Stimulated activated CD8-positive, alpha-beta memory T cell treated with anti-CD3 and anti-CD28 coated beads, Interleukin-7, amount 100 ng/mL, for 24 hours (primary cell): ENCODE data around the gene RARS1.
A peak's percentile ranks its signal among the peaks of the same experiment; 100 is the strongest.

ENCODE experiments used
- DNase-seq: peaks from one replicate; pipeline ENCODE4 v3.0.0-alpha.2; 2020; ENCODE audit warnings: low read depth

Gene RARS1

DNA sequence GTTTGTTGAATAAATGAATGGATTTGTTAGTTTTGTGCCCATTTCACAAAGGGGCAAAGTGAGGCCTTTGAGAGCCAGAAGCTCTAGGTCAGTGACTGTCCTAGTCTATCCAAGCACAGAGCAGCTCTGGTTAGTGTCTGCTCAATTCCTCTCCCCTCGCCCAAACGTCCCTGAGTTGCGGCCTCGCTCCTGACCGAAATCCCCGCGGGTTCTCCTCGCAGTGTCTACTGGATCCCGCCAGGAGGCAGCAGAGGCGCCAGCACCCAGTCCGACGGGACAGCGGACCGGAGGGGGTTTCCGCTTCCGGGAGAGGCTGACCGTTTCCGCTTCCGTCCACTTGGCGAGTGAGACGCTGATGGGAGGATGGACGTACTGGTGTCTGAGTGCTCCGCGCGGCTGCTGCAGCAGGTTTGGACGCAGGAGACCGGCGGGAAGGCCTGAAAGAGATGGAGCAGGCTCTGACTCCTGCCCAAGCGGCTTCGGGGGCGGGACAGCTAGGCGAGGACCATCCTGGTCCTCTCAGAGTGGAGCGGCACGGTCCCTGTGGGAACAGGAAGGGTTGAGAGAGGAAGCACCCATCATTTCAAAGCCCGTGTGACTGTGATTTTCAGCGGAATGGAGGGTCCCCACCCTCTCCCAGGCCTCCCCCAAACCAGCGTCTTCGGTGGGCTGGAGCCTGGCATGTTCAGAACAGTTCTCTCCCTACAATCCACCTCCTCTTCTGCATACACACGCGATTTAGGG lies at the start of gene RARS1:
RARS1 (plus strand) TSS at position 336 of the 744 bp plus-strand sequence; CDS start at position 364, 28 bp downstream.
- DNase-seq: peak; percentile 85

DNA sequence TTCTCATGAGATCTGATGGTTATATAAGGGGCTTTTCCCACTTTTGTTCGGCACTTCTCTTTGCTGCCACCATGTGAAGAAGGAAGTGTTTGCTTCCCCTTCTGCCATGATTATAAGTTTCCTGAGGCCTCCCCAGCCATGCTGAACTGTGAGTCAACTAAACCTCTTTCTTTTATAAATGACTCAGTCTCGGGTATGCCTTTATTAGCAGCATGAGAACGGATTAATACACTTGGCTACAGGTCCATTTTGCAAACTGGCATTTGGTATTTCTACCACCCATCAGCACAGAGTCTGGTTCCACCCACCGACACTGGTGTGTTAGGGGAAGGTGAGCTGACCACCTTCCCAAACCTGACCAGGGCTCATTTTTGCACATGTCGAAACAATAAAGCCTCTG lies 47.9 kb upstream of the RARS1 start:
- DNase-seq: no peak

DNA sequence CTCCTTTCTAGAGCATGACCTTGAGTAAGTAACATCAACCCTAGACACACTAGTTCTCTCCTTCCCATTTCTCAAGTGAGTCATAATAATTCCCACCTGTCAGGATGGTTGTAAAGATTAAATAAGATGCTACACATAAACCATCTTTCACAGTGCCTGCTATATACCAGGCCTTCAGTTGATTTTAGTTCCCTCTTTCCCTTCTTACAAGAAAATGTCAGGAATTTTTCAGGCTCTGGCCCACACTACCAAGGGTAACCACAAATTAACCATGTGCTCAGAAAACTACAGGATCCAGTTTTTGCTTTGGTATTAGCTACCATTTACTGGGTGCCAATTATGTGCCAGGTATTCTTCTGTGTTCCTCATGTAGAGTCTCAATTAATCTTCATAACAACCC lies 42.7 kb upstream of the RARS1 start:
- no peak for DNase-seq

DNA sequence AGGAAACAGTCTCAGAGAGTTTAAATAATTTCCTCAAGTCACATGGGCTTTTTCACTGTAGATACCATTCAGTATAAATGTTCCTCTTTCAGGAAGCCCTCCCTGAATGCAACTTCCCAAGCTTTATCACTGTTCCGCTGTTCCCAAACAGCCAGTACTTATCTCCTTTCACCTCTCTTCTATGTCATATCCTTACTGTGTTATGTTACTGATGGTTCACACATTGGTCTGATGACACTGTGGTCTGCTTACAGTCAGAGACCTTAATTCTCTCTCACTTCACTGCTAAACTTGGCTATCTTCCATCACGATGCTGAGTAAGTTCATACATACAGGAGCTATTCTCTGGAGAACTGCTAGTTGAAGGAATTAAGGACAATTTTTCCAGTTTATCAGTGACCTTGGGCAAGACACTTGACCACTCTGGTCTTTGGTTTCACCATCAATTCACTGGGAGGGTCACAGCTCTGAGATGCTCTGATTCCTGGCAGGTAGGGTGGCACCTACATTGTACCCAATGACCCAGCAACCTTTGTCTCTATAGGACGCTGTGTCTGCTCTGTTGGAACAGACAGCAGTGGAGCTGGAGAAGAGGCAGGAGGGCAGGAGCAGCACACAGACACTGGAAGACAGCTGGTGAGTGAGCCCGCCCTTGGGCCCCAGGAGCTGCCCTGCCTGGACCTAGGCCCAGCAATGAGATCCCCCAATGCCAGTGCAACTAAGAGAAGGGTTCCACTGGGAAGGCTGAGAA lies 42.1 kb upstream of the RARS1 start:
- no peak for DNase-seq

DNA sequence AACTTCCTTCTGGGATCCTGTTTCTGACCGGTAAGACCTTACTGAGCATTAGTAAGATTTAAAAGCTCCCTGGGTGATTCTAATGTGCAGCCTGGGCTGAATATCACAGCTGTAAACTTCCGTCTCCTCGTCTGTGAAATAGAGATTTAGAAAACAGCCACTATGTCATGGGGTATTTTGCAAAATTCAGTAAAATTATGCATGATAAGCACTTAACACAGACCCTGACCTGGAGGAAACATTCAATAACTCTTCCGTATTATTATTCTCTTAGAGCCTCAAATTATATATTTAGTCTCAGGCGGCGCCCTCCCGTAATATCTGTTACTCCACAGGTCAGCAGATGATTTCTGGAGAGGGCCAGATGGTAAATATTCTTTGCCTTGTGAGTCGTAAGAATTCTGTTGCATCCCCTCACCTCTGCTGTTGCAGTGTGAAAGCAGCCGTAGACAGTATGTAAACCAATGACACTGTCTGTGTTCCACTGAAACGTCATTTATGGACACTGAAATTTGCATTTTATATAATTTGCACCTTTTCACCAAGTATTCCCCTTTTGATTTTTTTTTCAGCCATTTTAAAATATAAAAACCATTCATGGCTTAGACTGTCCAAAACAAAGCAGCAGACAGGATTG lies 39.2 kb upstream of the RARS1 start:
- no peak for DNase-seq

DNA sequence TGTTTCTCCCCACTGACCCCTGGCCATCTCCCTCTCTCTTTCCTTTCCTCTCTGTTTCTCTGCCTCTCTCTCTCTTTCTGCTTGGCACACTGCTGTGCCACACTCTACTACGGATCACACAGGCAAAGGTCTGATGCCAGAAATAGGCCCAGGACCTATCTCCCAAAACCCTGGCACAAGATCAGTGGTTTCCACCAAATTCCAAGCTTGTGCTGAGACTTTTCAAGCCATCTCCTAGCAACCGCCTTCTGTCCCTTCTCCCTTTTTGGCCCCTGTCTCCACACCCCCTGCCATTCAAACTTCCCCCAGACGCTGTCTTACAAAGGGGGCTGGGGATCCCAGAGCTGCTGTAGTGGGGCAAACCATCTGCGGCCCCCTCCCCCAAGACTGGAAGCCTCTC lies 38.5 kb upstream of the RARS1 start:
- no peak for DNase-seq

DNA sequence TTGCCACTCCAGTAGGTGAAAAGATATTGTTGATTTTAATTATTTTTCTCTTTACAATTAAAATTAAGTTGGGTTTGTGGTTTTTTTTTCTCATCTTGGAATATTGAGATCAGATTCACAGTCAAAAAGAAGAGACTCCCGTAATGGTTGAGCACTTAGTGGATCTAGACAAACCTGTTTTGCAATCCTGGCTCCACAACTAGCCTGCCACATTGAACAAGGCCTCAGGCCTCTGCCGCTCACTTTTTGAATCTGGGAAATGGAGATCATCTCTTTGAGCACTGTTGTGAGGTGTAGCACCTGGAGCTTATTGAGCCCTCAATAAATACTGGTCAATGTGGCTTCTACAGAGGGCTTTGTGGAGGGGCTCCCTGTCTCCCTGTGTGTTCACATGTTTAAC lies 37.1 kb upstream of the RARS1 start:
- no peak for DNase-seq

DNA sequence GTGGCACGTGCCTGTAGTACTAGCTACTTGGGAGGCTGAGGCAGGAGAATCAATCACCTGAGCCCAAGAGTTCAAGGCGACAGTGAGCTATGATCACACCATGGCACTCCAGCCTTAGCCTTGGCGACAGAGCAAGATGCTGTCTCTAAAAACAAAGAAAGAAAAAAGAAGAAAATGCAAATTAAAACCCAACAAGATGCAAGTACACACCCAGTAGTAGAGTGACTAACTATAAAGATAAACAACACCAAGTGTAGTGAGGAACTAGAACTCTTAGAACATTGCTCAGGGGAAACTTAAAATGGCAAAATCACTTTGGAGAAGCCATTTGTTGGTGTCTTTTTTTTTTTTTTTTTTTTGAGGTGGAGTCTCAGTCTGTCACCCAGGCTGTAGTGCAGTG lies 34.7 kb upstream of the RARS1 start:
- no peak for DNase-seq

DNA sequence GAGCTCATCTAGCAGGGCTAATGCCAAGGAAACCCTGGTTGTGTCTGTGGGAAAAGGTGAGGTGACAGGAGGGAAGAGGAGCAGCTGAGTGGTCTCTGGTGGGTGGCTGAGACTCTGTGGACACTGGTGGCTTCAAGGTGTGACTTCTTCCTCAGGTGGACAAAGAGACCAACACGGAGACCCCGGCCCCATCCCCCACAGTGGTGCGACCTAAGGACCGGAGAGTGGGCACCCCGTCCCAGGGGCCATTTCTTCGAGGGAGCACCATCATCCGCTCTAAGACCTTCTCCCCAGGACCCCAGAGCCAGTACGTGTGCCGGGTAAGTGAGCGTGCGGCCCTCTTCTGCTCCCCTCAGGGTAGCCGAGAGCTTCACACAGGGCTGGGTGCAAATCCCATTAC lies 31.1 kb upstream of the RARS1 start:
- no peak for DNase-seq

DNA sequence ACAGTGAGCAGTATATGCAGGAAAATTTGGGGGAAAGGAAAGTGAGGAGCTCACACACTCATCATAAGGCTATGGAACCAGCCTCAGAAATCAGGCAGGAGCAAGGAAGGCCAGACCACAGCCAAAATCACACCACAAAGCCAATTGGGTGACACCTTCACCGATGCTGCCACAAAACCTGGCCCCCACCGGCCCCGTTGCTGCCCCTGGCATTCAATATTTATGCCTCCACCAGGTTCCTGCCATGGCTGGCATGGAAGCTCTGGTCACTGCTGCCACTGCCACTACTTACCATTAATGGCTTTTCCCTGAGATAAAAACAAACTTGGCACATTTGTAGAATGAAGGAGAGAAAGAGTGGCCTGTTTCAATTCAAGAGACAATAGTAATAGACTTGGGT lies 28.7 kb upstream of the RARS1 start:
- no peak for DNase-seq

DNA sequence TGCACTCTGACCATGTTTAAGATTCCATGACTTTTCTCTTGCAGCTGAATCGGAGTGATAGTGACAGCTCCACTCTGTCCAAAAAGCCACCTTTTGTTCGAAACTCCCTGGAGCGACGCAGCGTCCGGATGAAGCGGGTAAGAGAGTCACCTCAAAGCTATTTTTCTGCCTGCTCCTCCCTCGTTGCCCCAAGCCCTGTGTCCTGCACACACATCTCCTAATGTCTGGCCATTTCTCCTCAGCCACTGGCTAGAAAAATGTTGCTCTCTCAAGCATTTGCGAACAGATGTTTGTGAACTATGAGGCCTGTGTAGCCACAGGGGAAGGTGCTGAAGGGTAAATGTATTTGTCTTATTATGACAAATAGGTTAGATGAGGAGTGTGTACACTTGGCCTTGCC lies 25.7 kb upstream of the RARS1 start:
- no peak for DNase-seq

DNA sequence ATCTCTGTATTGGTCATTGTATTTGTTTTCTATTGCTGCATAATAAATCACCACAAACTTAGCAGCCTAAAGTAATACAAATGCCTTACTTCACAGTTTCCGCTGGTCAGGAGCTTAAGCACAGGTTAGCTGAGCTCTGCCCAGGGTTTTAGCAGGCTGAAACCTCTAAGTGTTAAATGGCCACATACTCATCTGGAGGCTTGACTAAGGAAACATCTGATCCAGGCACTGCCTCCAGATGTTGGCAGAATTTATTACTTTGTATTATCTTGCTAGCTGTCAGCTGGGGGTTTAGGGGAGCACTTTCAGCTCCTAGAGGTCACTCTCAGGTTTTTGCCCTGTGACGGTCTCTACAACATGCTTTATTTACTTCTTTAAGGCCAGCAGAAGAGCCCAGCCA lies 23.2 kb upstream of the RARS1 start:
- DNase-seq: no peak

DNA sequence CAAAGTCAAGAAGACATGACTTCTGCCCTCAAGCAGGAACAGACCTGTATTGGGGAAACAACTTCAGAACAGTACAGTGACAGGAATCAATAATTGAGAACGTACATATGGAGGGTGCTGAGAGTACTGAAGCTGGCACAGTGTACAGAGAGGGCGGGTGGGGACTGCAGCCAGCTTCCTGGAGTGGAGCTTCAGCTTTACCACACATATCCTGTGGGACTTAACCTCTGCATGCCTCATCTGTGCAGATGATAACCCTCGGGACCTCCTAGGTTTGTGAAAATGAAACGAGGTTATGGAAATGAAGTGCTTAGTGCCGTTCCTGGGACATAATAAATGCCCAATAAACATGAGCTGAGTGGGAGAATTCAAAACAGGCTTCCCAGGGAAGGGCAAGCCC lies 22.1 kb upstream of the RARS1 start:
- DNase-seq: no peak

DNA sequence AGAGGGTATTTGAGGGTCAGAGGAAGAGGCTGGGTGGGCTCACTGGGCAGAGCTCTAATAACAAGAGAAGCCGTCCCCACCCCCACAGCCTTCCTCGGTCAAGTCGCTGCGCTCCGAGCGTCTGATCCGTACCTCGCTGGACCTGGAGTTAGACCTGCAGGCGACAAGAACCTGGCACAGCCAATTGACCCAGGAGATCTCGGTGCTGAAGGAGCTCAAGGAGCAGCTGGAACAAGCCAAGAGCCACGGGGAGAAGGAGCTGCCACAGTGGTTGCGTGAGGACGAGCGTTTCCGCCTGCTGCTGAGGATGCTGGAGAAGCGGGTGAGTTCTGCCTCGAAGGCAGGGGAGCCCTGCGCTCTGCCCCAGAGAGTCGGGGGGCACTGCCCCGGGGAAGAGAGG lies 21.6 kb upstream of the RARS1 start:
- DNase-seq: no peak

DNA sequence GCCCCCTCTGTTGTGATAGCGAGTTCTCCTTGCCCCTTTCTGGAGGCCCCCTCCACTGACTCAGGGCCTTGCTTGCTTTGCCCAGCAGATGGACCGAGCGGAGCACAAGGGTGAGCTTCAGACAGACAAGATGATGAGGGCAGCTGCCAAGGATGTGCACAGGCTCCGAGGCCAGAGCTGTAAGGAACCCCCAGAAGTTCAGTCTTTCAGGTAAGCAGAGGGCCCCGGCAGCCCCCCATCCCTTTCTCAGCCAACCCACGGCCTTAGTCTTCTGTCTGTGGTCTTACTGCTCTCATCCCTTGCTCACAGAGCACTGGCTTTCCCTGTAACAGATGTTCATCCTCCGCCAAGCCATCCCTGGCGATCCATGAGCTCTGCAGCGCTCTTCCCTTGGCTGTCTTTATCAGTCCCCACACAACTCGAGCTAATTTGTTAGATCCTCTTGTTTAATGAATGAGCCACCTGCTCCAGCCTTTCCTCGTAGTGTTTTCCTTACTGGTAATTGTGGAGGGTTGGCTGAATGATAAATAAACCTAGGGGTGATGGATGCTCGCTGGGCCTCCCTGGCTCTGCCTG lies 18.4 kb upstream of the RARS1 start:
- no peak for DNase-seq

DNA sequence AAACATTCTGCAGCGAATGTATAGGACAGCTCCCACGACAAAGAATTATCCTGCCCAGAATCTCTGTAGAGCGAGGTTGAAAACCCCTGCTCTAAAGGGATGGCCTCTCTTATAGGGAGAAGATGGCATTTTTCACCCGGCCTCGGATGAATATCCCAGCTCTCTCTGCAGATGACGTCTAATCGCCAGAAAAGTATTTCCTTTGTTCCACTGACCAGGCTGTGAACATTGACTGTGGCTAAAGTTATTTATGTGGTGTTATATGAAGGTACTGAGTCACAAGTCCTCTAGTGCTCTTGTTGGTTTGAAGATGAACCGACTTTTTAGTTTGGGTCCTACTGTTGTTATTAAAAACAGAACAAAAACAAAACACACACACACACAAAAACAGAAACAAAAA lies 17.4 kb upstream of the RARS1 start:
- DNase-seq: no peak

DNA sequence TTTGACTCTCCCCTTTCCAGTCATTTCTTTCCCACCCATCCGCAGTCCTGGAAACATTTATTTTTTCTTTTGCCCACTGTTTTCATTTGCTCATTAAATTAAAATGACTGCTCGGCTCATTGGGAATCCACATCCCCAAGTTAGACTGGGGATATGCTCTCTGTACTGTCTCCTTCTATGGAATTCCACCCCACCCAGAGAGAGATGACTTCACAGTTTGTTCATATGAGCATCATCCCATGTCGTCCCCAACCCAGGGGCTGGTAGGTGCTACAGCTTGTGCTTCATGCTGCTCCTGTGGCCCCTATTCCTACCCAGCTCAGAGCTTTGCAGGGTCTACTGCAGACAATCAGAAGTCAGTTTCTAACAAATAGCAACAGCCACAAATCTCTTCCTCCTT lies 16.5 kb upstream of the RARS1 start:
- DNase-seq: no peak

DNA sequence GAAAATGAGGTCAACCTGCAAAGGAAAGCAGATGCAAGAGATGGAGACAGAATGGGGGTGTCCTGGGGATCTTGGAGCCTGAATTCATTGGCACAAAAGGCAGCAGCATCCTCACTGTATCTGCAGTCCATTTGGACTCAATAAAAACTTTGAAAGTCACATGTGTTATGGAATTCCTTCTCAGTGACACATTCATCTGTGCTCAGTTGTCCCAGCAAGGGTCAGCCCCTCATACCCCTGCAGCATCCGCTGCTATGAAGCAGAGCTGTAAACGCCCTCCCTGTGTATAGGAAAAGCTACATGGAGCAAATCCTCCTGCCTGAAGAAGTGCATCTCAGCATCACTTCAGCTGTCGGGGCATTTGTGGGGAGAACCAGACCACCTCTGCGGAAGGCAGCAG lies 14.5 kb upstream of the RARS1 start:
- DNase-seq: no peak

DNA sequence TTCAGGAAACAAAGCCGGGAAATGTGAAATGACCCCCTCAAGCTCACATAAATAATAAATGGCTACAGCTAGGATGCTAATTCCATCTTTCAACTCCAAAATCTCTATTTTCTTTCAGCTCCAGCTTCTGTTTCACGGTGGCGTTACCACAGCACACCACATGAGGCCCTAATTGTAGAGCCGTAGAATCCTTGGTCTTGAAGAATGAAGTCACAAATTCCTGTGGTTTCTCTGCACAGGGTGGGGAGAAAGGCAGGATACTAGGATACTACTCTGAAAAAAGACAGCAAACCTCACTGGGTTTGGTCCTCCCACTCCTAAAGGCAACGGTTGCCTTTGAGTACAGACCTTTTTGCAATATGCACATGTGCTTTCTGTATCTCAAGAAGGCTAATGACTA lies 13.9 kb upstream of the RARS1 start:
- no peak for DNase-seq

DNA sequence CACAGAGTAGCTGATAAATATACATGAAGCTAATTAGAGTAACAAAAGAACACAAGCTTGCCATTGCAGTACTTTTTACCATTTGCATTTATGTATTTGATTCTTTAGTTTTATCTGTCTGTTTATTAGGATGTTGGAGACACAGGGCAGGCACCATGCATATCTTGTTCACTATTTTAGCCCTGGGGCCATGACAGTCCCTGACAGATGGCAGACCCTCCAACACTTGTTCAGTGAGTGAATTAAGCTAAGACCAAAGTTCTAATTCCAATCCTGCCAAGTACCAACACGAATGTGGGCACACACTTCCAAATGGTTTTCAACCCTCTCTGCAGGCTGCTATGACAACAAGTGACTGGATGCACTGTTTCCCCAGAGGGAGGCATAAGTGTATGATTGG lies 12.0 kb upstream of the RARS1 start:
- no peak for DNase-seq

DNA sequence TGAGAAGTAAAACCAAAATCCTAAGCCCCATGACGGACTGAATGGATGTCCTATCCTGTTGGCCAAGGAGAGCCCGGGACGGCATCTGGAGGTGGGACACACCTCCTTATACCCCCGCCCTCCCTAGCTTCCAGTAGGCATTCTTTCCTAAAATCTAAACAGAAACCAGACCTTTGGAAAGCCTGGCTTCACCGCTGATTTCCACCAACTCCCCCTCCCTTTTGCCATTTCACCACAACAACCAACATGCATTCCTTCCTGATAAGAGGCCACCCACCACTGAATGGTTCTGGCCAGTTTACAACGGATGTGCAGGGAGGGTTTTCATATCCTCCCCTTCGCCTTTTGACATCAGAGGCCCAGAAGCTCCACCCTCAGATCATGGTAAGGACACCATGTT lies 9.2 kb upstream of the RARS1 start:
- no peak for DNase-seq

DNA sequence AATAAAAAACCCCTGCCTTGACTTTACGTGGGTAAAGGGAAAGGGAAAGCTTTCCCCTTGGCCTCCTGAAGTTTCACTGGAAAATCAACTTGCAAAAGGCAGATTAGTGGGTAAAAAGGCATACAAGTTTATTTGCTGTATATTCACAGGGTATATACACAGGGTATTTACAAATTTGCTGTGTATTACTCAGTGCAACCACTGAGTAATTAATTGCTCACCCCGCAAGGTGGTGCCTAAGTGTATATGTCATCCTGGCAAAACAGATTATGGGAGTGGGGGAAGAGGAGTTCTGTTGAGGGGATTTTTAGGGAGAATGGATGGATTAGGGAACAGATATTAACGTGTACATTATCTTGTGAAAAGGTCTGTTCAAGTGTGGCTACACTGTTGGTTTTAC lies 7.1 kb upstream of the RARS1 start:
- DNase-seq: no peak

DNA sequence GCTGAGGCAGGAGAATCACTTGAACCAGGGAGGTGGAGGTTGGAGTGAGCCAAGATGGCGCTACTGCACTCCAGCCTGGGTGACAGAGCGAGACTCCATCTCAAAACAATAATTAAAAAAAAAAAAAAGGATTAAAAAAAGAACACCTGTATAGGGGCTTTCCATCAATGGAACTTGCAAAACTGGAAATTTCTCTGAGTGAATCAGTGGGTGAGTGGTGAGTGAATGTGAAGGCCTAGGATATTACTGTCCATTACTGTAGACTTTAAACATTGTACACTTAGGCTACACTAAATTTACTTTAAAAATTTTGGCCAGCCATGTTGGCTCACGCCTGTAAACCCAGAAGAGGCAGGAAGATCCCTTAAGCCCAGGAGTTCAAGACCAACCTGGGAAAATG lies 5.7 kb upstream of the RARS1 start:
- no peak for DNase-seq
